ENCODE data around the gene HUS1B. TPM values are rescaled to one million over a fixed set of nuclear protein-coding genes. Genes with fewer than 3 reads are reported as not detected.
"Not testable (repeated sequence)": the region's sequence is repeated elsewhere in the genome, so short reads cannot be mapped to it uniquely, and the experiment has no call there.

HUS1B gene
- 1 to 10 TPM in 3 of 8 experiments, under 1 TPM in 5; 0.31 to 3.9 (median 0.80) TPM for total RNA-seq

DNA sequence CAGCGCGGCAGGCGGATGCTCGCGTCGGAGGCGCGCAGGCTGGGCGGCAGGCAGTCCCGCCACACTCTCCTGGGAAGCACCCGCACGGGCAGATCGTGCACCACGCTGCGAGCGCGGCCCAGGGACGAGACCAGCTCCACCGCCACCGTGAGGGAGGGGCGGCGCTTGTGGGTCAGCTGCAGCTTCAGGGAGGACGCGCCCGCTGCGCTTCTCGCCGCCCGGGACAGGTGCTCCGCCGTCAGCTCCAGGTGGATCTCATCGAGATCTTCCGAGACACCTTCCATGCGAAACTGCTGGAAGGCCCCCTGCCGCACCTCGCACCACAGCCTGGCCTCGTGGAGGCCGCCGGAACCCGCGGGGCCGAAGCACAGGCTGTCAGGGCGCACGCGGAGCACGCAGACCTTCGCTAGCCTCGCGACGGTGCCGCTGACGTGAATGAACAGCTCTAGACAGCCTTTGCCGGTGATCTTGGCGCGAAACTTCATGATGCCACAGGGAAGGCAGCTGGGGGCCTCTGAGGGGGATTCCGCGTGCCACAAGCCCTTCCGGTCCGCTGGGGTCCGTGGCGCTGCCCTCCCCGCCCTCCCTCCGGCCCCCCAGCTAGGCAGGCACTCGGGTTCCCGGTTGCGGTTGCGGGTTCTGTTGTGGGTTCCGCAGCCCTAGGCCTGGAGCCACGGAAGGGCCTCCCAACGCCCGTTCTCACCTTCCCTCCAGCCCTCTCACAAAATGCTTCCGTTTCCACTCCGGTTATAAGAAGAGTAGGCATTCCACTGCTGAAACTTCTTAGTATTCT, at the start of gene HUS1B:
Gene HUS1B (minus strand): TSS at position 641 of the 793 bp plus-strand sequence. CDS start 156 bp downstream, at position 485.
- no peak for ATAC-seq (replicated peaks in 6 of 8)
- in situ Hi-C loops (cut with MboI; ENCODE audit: low pct_unique_long_range_greater_than_20kb in 2 of 9, low sequenced_read_pairs in 9 of 9, unreplicated experiment in 9 of 9): no loop called here
- WGBS, 10 experiments: 90 to 100% (median 96%) methylated on average over 1 to 16 of the region's 73 CpGs; no CpG with 5 or more reads in 4 of the 10 experiments
- H3K27ac ChIP-seq: no peak within 1 kb of the TSS
- peaks cover 0 to 13% of the 10 kb centered on the region in 2 donors for H3K4me1 ChIP-seq (replicated peaks in 1 of 2)
- no peak within 1 kb of the TSS for H3K4me3 ChIP-seq

DNA sequence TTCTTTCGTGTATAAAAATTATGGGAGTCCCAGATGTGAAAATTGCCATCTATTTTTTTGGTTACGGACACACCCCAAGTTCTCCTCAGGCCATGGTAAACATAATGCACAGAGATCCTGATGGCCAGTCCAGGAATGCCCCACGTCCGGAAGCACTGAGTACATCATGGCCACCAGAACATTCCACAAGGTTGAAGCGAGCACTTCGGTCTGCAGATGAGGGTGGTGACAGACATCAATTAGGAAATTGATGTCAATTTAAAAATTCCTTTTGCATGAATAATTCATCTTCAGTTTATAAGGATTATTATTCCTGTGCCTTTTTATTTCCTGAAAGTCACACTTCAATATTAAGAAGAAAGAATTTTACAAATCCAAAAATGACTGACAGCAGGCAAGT, 49.2 kb upstream of the HUS1B start:
- Histone ChIP-seq H3K4me1 (replicated peaks in 1 of 2) (peaks cover 7 to 18% of the 10 kb centered on the region in 2 donors), H3K27ac (no peak overlapping the region), H3K4me3 (no peak overlapping the region)
- peak in 1 of 8 experiments; percentile 58 for ATAC-seq (replicated peaks in 6 of 8)
- in situ Hi-C loops (cut with MboI; ENCODE audit: low pct_unique_long_range_greater_than_20kb in 2 of 9, low sequenced_read_pairs in 9 of 9, unreplicated experiment in 9 of 9): no loop called here
- 0 to 93% (median 80%) methylated on average over 1 to 6 of the region's 6 CpGs; no CpG with 5 or more reads in 1 of the 10 experiments for WGBS, 10 experiments

DNA sequence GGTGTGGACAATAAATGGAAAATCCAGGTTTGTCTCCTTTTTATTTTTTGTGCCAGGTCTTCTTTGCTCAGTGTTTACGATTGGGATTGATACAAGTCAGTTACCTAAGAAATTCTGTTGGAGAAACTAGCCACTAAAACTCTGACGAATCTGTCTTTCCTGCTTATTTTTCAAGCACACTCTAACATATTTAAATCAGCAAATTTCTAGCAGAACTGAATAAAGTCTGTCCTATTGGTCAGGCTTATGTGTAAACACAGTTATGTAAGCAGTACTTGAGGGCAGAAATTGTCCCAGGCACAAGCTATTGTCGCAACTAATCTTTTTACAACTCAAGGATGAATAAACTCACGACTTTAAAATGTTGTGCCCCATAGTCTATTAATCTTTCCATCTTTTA, 48.1 kb upstream of the HUS1B start:
- Histone ChIP-seq H3K27ac (no peak overlapping the region), H3K4me1 (replicated peaks in 1 of 2) (peaks cover 7 to 13% of the 10 kb centered on the region in 2 donors), H3K4me3 (no peak overlapping the region)
- ATAC-seq (replicated peaks in 6 of 8): peak in 1 of 8 experiments; percentile 16
- WGBS, 10 experiments: 0 to 69% (median 41%) methylated on average over 3 to 4 of the region's 4 CpGs
- in situ Hi-C loops (cut with MboI; ENCODE audit: low pct_unique_long_range_greater_than_20kb in 2 of 9, low sequenced_read_pairs in 9 of 9, unreplicated experiment in 9 of 9): no loop called here

DNA sequence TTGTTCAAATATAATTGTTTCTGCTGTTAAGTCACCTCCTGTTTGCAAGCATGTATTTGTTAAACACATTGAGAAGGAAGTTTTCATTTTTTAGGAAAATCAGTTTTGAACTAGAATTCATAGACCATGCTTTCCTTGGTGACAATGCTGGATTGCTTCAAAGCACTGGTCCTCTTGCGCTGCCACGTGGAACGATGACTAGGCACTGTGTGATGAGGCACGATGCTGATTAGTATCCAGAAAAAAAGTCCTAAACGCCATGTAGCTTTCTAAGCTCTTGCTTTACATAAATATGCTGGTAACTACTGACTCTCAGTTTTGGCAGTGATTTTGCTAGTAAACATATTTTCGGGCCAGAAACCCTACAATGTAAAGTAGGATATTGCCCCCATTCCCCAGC, 47.1 kb upstream of the HUS1B start:
- peaks cover 7 to 13% of the 10 kb centered on the region in 2 donors for H3K4me1 ChIP-seq (replicated peaks in 1 of 2)
- H3K27ac ChIP-seq: no peak overlapping the region
- in situ Hi-C loops (cut with MboI; ENCODE audit: low pct_unique_long_range_greater_than_20kb in 2 of 9, low sequenced_read_pairs in 9 of 9, unreplicated experiment in 9 of 9): no loop called here
- 5 to 88% (median 78%) methylated on average over 2 to 6 of the region's 6 CpGs for WGBS, 10 experiments
- ATAC-seq (replicated peaks in 6 of 8): peak in 3 of 8 experiments; percentile 22 to 68 (median 57)
- H3K4me3 ChIP-seq: no peak overlapping the region

DNA sequence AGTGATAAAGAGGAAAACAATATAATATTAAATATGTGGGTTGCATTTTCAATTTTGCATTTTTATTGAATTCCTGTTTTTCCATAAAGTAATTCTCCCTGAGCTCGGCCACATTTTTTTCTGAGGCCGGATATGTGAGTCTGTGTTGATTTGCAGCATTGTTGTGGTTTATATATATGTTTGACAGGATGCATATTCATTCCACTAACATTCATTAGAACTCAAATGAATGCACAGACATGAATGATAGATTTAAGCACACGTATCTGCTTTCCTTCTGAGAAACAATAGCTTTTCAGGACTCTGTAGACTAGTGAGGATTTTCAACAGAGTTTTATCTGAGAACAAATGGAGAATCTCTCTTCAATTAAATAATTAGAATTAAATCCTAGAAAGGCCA, 46.7 kb upstream of the HUS1B start:
- ATAC-seq (replicated peaks in 6 of 8): no peak
- WGBS, 10 experiments: 0 to 100% (median 57%) methylated on average over 1 to 3 of the region's 3 CpGs

DNA sequence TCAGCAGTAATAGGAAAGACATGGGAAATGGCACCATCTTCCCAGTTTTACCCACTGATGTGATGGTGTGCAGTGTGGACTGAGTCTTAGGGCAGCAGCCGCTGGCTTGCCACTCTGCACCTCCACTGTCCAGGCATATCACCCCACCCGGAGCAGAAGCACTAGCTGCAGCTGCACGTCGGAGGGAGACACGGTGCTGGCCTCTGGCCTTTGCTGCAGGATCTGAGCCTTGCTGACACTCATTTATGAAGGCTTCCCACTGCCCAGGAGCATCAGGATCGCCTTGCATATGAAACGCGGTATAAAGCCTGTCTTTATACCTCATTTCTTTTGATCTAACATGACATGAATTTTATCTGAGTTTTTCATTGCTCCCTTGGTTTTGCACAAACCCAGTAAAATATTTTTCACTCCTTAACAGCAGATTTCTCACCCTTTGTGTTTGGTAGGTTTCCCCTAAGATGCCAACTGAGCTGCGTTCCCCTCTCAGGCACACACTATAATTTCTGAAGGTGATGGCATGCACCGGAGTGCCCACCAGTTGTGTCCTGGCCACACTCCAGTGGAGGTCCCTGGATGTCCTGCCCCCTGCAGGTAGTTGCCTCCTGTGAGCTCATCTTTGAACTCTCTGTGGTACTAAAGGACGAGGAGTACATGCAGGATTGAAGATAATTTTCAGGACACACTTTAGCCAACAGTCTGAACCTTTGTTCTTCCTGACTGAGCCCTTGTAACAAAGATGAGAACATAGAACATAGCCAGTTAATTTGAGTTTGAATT, 45.0 kb upstream of the HUS1B start:
- Histone ChIP-seq H3K4me1 (replicated peaks in 1 of 2) (peaks cover 7 to 13% of the 10 kb centered on the region in 2 donors), H3K4me3 (no peak overlapping the region), H3K27ac (no peak overlapping the region)
- in situ Hi-C loops (cut with MboI; ENCODE audit: low pct_unique_long_range_greater_than_20kb in 2 of 9, low sequenced_read_pairs in 9 of 9, unreplicated experiment in 9 of 9): no loop called here
- 34 to 100% (median 64%) methylated on average over 1 to 9 of the region's 11 CpGs for WGBS, 10 experiments
- ATAC-seq (replicated peaks in 6 of 8): peak in 5 of 8 experiments; percentile 29 to 58 (median 39)

More for the DNA sequence above, 46.7 kb upstream of the HUS1B start:
- in situ Hi-C loops (cut with MboI; ENCODE audit: low pct_unique_long_range_greater_than_20kb in 2 of 9, low sequenced_read_pairs in 9 of 9, unreplicated experiment in 9 of 9): no loop called here
- H3K27ac ChIP-seq: no peak overlapping the region
- no peak overlapping the region for H3K4me3 ChIP-seq
- H3K4me1 ChIP-seq (replicated peaks in 1 of 2): peaks cover 7 to 13% of the 10 kb centered on the region in 2 donors

DNA sequence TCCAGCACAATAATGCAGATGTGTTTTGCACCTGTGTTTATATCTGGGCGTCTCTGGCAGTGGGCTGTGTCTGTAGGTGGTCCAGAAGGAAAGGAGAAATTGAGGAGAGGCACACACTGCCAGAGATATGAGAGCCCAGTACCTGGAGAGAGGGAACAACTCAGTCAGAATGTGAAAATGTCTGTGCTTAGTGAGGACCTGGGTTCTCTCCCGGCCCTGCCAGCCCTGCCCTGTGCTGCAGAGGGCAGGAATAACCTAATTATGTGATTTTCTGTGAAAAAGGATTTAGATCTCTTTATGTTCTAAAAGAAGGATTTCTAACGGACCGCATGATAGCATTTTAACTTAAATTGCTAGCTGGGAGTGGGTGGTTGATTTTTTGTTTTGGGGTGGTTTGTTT, 44.3 kb upstream of the HUS1B start:
- ATAC-seq (replicated peaks in 6 of 8): no peak
- in situ Hi-C loops (cut with MboI; ENCODE audit: low pct_unique_long_range_greater_than_20kb in 2 of 9, low sequenced_read_pairs in 9 of 9, unreplicated experiment in 9 of 9): no loop called here
- H3K4me3 ChIP-seq: no peak overlapping the region
- 4 to 80% (median 49%) methylated on average over 1 to 4 of the region's 4 CpGs; no CpG with 5 or more reads in 2 of the 10 experiments for WGBS, 10 experiments
- H3K4me1 ChIP-seq (replicated peaks in 1 of 2): peaks cover 7 to 13% of the 10 kb centered on the region in 2 donors
- H3K27ac ChIP-seq: no peak overlapping the region

DNA sequence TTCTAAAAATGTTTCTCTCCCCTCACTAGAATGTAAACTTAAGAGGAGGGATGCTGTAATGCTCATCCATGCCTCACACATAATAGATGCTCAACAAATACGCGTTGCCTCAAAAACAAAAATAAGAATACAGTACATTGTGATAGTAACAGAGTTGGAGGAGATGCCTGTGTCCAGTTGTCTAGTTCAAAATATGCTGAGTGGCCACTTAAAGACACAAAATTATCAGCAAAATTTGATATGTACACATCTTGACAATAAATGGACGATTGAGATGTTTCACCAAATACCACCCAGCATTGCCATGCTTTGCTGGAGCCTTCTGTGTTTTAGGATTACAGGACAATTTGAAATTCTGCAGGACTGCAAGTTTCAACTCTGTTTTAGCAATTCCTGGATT, 43.6 kb upstream of the HUS1B start:
- H3K4me3 ChIP-seq: no peak overlapping the region
- 63 to 100% (median 90%) methylated on average over 2 to 3 of the region's 3 CpGs; no CpG with 5 or more reads in 3 of the 10 experiments for WGBS, 10 experiments
- H3K4me1 ChIP-seq (replicated peaks in 1 of 2): peaks cover 7 to 13% of the 10 kb centered on the region in 2 donors
- ATAC-seq (replicated peaks in 6 of 8): no peak
- in situ Hi-C loops (cut with MboI; ENCODE audit: low pct_unique_long_range_greater_than_20kb in 2 of 9, low sequenced_read_pairs in 9 of 9, unreplicated experiment in 9 of 9): no loop called here
- H3K27ac ChIP-seq: no peak overlapping the region

DNA sequence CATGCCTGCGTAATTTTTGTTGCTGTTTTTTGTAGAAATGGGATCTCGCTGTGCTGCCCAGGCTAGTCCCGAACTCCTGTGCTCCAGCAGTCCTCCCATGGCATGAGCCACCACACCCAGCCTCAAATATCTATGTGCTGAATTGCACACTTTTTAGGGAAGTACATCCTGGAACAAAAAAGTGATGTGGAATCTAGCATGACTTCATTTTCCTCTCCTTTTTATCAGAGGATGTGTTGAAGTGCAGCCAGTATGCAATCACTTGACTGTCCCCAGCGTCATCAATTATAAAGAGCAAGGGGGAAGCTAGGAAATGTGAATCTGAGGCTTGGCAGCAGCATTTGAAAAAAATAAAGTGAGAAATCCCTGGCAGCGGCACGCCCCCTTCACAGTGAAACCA, 42.4 kb upstream of the HUS1B start:
- H3K4me1 ChIP-seq (replicated peaks in 1 of 2): peaks cover 7 to 13% of the 10 kb centered on the region in 2 donors
- no peak overlapping the region for H3K4me3 ChIP-seq
- in situ Hi-C loops (cut with MboI; ENCODE audit: low pct_unique_long_range_greater_than_20kb in 2 of 9, low sequenced_read_pairs in 9 of 9, unreplicated experiment in 9 of 9): loop anchor here in 1 of 9 experiments (10.0 kb wide), 1 partner anchor 105 kb away; no protein-coding TSS in a partner anchor
- WGBS, 10 experiments: 20 to 100% (median 63%) methylated on average over 1 to 5 of the region's 6 CpGs
- H3K27ac ChIP-seq: no peak overlapping the region
- peak in 3 of 8 experiments; percentile 15 to 65 (median 61) for ATAC-seq (replicated peaks in 6 of 8)

DNA sequence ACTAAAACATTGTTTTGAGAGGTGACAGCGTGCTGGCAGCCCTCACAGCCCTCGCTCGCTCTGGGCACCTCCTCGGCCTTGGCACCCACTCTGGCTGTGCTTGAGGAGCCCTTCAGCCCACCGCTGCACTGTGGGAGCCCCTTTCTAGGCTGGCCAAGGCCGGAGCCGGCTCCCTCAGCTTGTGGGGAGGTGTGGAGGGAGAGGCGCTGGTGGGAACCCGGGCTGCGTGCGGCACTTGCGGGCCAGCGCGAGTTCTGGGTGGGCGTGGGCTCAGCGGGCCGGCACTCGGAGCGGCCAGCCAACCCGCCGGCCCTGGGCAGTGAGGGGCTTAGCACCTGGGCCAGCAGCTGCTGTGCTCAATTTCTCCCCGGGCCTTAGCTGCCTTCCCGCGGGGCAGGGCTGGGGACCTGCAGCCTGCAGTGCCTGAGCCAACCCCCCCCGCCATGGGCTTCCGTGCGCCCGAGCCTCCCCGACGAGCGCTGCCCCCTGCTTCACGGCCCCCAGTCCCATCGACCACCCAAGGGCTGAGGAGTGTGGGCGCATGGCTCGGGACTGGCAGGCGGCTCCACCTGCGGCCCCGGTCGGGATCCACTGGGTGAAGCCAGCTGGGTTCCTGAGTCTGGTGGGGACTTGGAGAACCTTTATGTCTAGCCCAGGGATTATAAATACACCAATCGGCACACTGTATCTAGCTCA, 37.7 kb upstream of the HUS1B start:
- ATAC-seq (replicated peaks in 6 of 8); H3K4me1 ChIP-seq (replicated peaks in 1 of 2); H3K4me3 ChIP-seq; H3K27ac ChIP-seq: not testable (repeated sequence)
- in situ Hi-C loops (cut with MboI; ENCODE audit: low pct_unique_long_range_greater_than_20kb in 2 of 9, low sequenced_read_pairs in 9 of 9, unreplicated experiment in 9 of 9): loop anchor here in 1 of 9 experiments (10.0 kb wide), 1 partner anchor 100 kb away; no protein-coding TSS in a partner anchor
- WGBS, 10 experiments: 52 to 100% (median 96%) methylated on average over 1 to 10 of the region's 40 CpGs; no CpG with 5 or more reads in 3 of the 10 experiments

DNA sequence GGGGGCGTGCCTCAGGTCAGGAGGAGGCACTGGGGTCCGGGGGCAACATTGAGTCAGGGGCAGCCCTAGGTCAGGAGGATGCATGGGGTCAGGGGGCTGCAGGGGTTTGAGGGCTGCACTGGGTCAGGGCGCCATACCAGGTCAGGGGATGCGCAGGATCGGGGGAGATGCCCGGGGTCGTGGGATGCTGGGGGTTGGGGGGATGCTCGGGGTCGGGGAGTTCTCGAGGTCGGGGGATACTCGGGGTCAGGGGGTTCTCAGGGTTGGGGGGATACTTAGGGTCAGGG, 36.8 kb upstream of the HUS1B start:
- ATAC-seq (replicated peaks in 6 of 8): no peak
- WGBS, 10 experiments: 27% methylated on average over 3 of the region's 12 CpGs; no CpG with 5 or more reads in 9 of the 10 experiments
- no peaks in the 10 kb centered on the region for H3K4me1 ChIP-seq (replicated peaks in 1 of 2)
- H3K27ac ChIP-seq: no peak overlapping the region
- in situ Hi-C loops (cut with MboI; ENCODE audit: low pct_unique_long_range_greater_than_20kb in 2 of 9, low sequenced_read_pairs in 9 of 9, unreplicated experiment in 9 of 9): loop anchor here in 1 of 9 experiments (10.0 kb wide), 1 partner anchor 99 kb away; no protein-coding TSS in a partner anchor
- H3K4me3 ChIP-seq: peak overlapping the region; percentile 72 to 97 (median 95)

DNA sequence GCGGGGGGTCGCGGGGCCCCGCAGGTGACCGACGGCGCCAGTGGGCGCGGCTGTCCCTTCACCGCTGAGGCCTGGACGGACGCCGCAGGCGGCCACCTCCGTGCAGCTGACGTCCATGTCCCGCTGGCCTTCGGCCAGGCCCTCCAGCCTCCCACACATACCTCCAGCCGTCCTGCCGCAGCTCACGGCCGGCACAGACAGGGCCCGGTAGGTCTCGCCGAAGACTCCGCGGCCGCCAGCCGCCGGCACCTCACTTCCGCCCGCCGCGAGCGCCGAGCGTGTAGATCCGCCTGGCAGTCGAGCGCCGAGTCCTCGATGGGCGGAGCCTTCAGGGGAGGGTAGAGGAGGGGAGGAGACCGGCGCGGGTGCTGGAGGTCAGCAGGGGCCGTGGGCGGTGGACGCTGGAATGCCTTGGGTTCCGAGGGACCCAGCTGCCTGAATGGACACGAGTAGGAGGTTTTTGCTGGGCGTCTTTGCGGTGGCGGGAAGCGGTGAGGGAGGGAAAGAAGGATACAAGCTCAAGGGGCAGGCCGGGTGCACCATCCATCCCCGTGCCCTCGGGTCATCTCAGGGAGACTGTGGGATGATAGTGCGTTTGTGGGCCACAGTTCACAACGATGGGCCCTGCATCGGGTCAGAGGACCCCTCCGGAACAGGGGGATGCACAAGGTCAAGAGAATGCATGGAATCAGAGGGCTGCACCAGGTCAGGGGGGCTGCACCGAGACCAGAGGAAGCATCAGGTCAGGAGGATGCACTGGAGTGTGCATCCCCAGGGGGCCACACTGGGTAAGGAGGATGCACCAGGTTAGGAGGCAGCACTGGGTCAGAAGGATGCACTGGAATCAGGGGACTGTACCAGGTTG, 36.2 kb upstream of the HUS1B start, which contains the start of gene EXOC2:
Gene EXOC2 (minus strand): TSS at position 282 of the 865 bp plus-strand sequence. CDS start 55,321 bp downstream, outside the sequence.
- WGBS, 10 experiments: 0 to 10% (median 0%) methylated on average over 1 to 25 of the region's 63 CpGs; no CpG with 5 or more reads in 7 of the 10 experiments
- peak within 1 kb of the TSS; percentile 63 to 70 for H3K27ac ChIP-seq
- peak within 1 kb of the TSS; percentile 72 to 97 (median 95) for H3K4me3 ChIP-seq
- in situ Hi-C loops (cut with MboI; ENCODE audit: low pct_unique_long_range_greater_than_20kb in 2 of 9, low sequenced_read_pairs in 9 of 9, unreplicated experiment in 9 of 9): loop anchor here in 1 of 9 experiments (10.0 kb wide), 1 partner anchor 98 kb away; no protein-coding TSS in a partner anchor
- no peaks in the 10 kb centered on the region for H3K4me1 ChIP-seq (replicated peaks in 1 of 2)
- peak; percentile 83 to 97 (median 93) for ATAC-seq (replicated peaks in 6 of 8)

Measured in motor neuron (in vitro differentiated cells).